Measurements from ENCODE around the gene PIGH. TPM values are rescaled to one million over a fixed set of nuclear protein-coding genes. Genes with fewer than 3 reads are reported as not detected.

Gene PIGH
- total RNA-seq, 1 donor from 2014 or later = 11.3 TPM

GRCh38 chr14:67577909-67578749 lies 21.9 kb downstream of the PIGH start:
- FAIRE-seq (no peak), DNase-seq (ENCODE audit: low read depth) (no peak)
- Histone ChIP-seq H3K4me1 (ENCODE audit: insufficient read depth, low read length) (no peaks in the 10 kb centered on the region), H3K36me3 (ENCODE audit: insufficient read depth, low read length) (no peaks in the 10 kb centered on the region), H3K27me3 (ENCODE audit: insufficient read depth, low read length) (no peaks in the 10 kb centered on the region), H3K4me3 (ENCODE audit: insufficient read depth, low read depth, low read length) (no peak overlapping the region), H3K79me2 (ENCODE audit: insufficient read depth, low read length) (no peaks in the 10 kb centered on the region), H4K20me1 (ENCODE audit: insufficient read depth, low read length) (no peaks in the 10 kb centered on the region), H2AFZ (ENCODE audit: low read depth, low read length) (no peak overlapping the region), H3K27ac (ENCODE audit: low read depth, low read length) (no peak overlapping the region), H3K9me3 (ENCODE audit: insufficient read depth, low read depth, low read length) (no peaks in the 10 kb centered on the region), H3K9ac (ENCODE audit: low read length) (no peak overlapping the region), H3K4me2 (ENCODE audit: low read length) (no peak overlapping the region)
- H3K9me3 Mint-ChIP-seq (ENCODE audit: unreplicated experiment) = peaks cover 1% of the 10 kb centered on the region
- H3K27ac Mint-ChIP-seq (ENCODE audit: unreplicated experiment) = no peak overlapping the region
- no peaks in the 10 kb centered on the region for H3K4me1 Mint-ChIP-seq (ENCODE audit: low read depth, unreplicated experiment)
- TF ChIP-seq EZH2 (IDR thresholded peaks at IDR 0.05; ENCODE audit: insufficient read depth, low read length) = no peak
- TF ChIP-seq, protein P1, sequence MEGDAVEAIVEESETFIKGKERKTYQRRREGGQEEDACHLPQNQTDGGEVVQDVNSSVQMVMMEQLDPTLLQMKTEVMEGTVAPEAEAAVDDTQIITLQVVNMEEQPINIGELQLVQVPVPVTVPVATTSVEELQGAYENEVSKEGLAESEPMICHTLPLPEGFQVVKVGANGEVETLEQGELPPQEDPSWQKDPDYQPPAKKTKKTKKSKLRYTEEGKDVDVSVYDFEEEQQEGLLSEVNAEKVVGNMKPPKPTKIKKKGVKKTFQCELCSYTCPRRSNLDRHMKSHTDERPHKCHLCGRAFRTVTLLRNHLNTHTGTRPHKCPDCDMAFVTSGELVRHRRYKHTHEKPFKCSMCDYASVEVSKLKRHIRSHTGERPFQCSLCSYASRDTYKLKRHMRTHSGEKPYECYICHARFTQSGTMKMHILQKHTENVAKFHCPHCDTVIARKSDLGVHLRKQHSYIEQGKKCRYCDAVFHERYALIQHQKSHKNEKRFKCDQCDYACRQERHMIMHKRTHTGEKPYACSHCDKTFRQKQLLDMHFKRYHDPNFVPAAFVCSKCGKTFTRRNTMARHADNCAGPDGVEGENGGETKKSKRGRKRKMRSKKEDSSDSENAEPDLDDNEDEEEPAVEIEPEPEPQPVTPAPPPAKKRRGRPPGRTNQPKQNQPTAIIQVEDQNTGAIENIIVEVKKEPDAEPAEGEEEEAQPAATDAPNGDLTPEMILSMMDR (IDR thresholded peaks at IDR 0.05; ENCODE audit: insufficient read depth, low read depth, low read length) = no peak
- peaks cover 2% of the 10 kb centered on the region for H3K27me3 Mint-ChIP-seq (ENCODE audit: low read depth, unreplicated experiment)
- H3K4me3 Mint-ChIP-seq (ENCODE audit: unreplicated experiment) = no peak overlapping the region
- H3K36me3 Mint-ChIP-seq (ENCODE audit: low read depth, unreplicated experiment) = peaks cover 9% of the 10 kb centered on the region

- peaks cover 9% of the 10 kb centered on the region for H3K36me3 Mint-ChIP-seq (ENCODE audit: low read depth, unreplicated experiment)
- peaks cover 1% of the 10 kb centered on the region for H3K9me3 Mint-ChIP-seq (ENCODE audit: unreplicated experiment)
- H3K4me3 Mint-ChIP-seq (ENCODE audit: unreplicated experiment) = no peak overlapping the region
- no peak for DNase-seq (ENCODE audit: low read depth)
- H2AFZ ChIP-seq (ENCODE audit: low read depth, low read length) = no peak overlapping the region
- no peak overlapping the region for H3K27ac ChIP-seq (ENCODE audit: low read depth, low read length)
- peaks cover 2% of the 10 kb centered on the region for H3K27me3 Mint-ChIP-seq (ENCODE audit: low read depth, unreplicated experiment)
- FAIRE-seq = no peak
- no peaks in the 10 kb centered on the region for H3K27me3 ChIP-seq (ENCODE audit: insufficient read depth, low read length)
- H3K36me3 ChIP-seq (ENCODE audit: insufficient read depth, low read length) = no peaks in the 10 kb centered on the region
- no peaks in the 10 kb centered on the region for H4K20me1 ChIP-seq (ENCODE audit: insufficient read depth, low read length)
- no peak overlapping the region for H3K4me3 ChIP-seq (ENCODE audit: insufficient read depth, low read depth, low read length)
- H3K9me3 ChIP-seq (ENCODE audit: insufficient read depth, low read depth, low read length) = no peaks in the 10 kb centered on the region
- no peaks in the 10 kb centered on the region for H3K4me1 Mint-ChIP-seq (ENCODE audit: low read depth, unreplicated experiment)
- no peak overlapping the region for H3K4me2 ChIP-seq (ENCODE audit: low read length)
- H3K79me2 ChIP-seq (ENCODE audit: insufficient read depth, low read length) = no peaks in the 10 kb centered on the region
- H3K27ac Mint-ChIP-seq (ENCODE audit: unreplicated experiment) = no peak overlapping the region
- no peaks in the 10 kb centered on the region for H3K4me1 ChIP-seq (ENCODE audit: insufficient read depth, low read length)
- no peak for TF ChIP-seq EZH2 (IDR thresholded peaks at IDR 0.05; ENCODE audit: insufficient read depth, low read length)
- TF ChIP-seq, protein P1 (IDR thresholded peaks at IDR 0.05; ENCODE audit: insufficient read depth, low read depth, low read length) = no peak
- H3K9ac ChIP-seq (ENCODE audit: low read length) = no peak overlapping the region
Measured at GRCh38 chr14:67577181-67577808, 22.8 kb downstream of the PIGH start.
